DOHH2 (cell line): ENCODE measurements around the gene NFKB2.

Experiments used
- H3F3A ChIP-seq: fragments of 200-600 bp; sonication (generic), shearing (Covaris generic); 2 replicates; pipeline ENCODE4 v1.6.0; 2016; ENCODE audit warnings: antibody characterized with exemption, mild to moderate bottlenecking; ENCODE audit not compliant: control insufficient read depth, insufficient read depth
- H3K27ac ChIP-seq: fragments of 200-600 bp; sonication (generic); 2 replicates; pipeline ENCODE4 v1.5.1; 2014; ENCODE audit warnings: low read depth, mild to moderate bottlenecking, low read length, moderate library complexity
- H3K27me3 ChIP-seq: fragments of 200-600 bp; sonication (generic); 2 replicates; pipeline ENCODE4 v1.6.1; 2014; ENCODE audit warnings: mild to moderate bottlenecking, low read length, mixed read lengths; ENCODE audit not compliant: control insufficient read depth
- H3K36me3 ChIP-seq: fragments of 200-600 bp; sonication (generic); 2 replicates; pipeline ENCODE4 v1.6.1; 2014; ENCODE audit warnings: mild to moderate bottlenecking, low read length, moderate library complexity, mixed read lengths; ENCODE audit not compliant: control insufficient read depth
- H3K4me1 ChIP-seq: fragments of 200-600 bp; sonication (generic); 2 replicates; pipeline ENCODE4 v1.6.1; 2014; ENCODE audit warnings: mild to moderate bottlenecking, low read length, mixed read lengths; ENCODE audit not compliant: control insufficient read depth
- H3K4me2 ChIP-seq: fragments of 200-600 bp; sonication (generic); 2 replicates; pipeline ENCODE4 v1.6.0; 2014; ENCODE audit warnings: mild to moderate bottlenecking, low read length, moderate library complexity
- H3K4me3 ChIP-seq: fragments of 200-600 bp; sonication (generic); 2 replicates; pipeline ENCODE4 v1.5.1; 2014; ENCODE audit warnings: mild to moderate bottlenecking, low read length, mixed read lengths
- H3K79me2 ChIP-seq: fragments of 200-600 bp; sonication (generic); 2 replicates; pipeline ENCODE4 v1.6.1; 2014; ENCODE audit warnings: mild to moderate bottlenecking, low read length, mixed read lengths; ENCODE audit not compliant: control insufficient read depth
- H3K9me2 ChIP-seq: fragments of 200-600 bp; sonication (generic); replicated peaks from 2 replicates; pipeline ENCODE4 v1.6.1; 2014; ENCODE audit warnings: mild to moderate bottlenecking, low read length, mixed read lengths; ENCODE audit not compliant: control insufficient read depth
- H3K9me3 ChIP-seq: fragments of 200-600 bp; sonication (generic); 2 replicates; pipeline ENCODE4 v1.6.1; 2014; ENCODE audit warnings: antibody characterized with exemption, low read length, mixed read lengths; ENCODE audit not compliant: control insufficient read depth, insufficient read depth
- H4K20me1 ChIP-seq: fragments of 200-600 bp; sonication (generic); 2 replicates; pipeline ENCODE4 v1.6.0; 2014; ENCODE audit warnings: low read depth, mild to moderate bottlenecking, antibody characterized with exemption, low read length, moderate library complexity; ENCODE audit not compliant: control insufficient read depth, insufficient read depth
- EZH2phosphoT487 ChIP-seq: fragments of 200-600 bp; sonication (generic); IDR thresholded peaks from 2 replicates; pipeline ENCODE4 v1.6.1; 2017; ENCODE audit warnings: borderline replicate concordance, mild to moderate bottlenecking, antibody characterized with exemption, low read length, moderate library complexity, mixed read lengths
- TF ChIP-seq, protein P1 (sequence below): fragments of 200-600 bp; sonication (generic); IDR thresholded peaks from one replicate; pipeline ENCODE4 v1.5.1; 2014; ENCODE audit warnings: antibody characterized with exemption, mild to moderate bottlenecking, low read depth, low read length; ENCODE audit not compliant: poor library complexity, severe bottlenecking

Gene NFKB2

DNA sequence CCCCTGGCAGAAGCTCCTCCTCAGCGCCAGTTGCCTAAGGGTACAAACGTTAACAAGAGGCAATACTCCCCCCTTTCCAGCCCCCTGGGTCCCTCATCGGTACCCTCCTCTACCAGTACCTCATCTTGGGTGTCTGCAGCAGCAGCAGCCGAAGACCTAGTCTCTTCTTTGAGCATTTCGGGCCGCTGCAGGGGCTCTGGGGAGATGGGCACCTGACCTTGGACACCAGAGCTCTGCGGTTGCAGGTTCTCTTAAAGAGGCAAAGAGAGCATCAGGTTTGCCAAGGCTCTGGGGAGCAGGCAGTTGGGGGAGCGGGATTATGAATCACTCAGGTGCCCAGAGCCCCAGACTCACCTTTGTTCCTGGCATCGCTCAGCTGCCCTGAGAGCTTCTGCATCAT is 28.6 kb downstream of the NFKB2 start:
- Histone ChIP-seq H3K4me1 (peaks cover 27% of the 10 kb centered on the region), H3K79me2 (peaks cover 21% of the 10 kb centered on the region), H3K4me3 (no peak overlapping the region), H3F3A (peaks cover 7% of the 10 kb centered on the region; the same call in 1 of the 2 replicates), H3K9me2 (no peaks in the 10 kb centered on the region), H3K27me3 (no peaks in the 10 kb centered on the region), H3K36me3 (peaks cover 19% of the 10 kb centered on the region), H3K4me2 (no peak overlapping the region), H3K9me3 (no peaks in the 10 kb centered on the region), H3K27ac (no peak overlapping the region), H4K20me1 (no peaks in the 10 kb centered on the region)
- no peak for TF ChIP-seq EZH2phosphoT487
- TF ChIP-seq, protein P1, sequence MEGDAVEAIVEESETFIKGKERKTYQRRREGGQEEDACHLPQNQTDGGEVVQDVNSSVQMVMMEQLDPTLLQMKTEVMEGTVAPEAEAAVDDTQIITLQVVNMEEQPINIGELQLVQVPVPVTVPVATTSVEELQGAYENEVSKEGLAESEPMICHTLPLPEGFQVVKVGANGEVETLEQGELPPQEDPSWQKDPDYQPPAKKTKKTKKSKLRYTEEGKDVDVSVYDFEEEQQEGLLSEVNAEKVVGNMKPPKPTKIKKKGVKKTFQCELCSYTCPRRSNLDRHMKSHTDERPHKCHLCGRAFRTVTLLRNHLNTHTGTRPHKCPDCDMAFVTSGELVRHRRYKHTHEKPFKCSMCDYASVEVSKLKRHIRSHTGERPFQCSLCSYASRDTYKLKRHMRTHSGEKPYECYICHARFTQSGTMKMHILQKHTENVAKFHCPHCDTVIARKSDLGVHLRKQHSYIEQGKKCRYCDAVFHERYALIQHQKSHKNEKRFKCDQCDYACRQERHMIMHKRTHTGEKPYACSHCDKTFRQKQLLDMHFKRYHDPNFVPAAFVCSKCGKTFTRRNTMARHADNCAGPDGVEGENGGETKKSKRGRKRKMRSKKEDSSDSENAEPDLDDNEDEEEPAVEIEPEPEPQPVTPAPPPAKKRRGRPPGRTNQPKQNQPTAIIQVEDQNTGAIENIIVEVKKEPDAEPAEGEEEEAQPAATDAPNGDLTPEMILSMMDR, result no peak

DNA sequence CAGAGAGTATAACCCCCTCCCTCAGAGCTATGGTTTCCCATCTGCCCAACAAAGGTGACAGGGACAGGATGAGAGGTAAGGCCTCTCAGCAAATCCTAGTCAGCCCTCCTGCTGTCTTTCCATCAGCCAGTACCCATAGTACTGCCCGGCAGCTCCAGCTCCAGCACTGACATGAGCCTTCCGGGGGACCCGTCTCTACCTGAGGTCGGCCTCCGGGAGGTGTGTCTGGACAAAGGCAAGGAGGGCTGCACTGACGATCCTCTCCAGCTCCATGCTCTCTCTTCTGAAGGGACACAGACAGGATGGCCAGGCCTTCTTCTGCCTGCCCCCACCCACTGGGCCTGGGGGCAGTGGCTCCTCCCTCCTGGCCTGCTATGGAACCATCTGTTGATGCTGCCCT is 29.4 kb downstream of the NFKB2 start:
- Histone ChIP-seq H4K20me1 (no peaks in the 10 kb centered on the region), H3K79me2 (peaks cover 21% of the 10 kb centered on the region), H3K9me2 (no peaks in the 10 kb centered on the region), H3K36me3 (peaks cover 19% of the 10 kb centered on the region), H3K9me3 (no peaks in the 10 kb centered on the region), H3K4me3 (no peak overlapping the region), H3F3A (peaks cover 7% of the 10 kb centered on the region; the same call in 1 of the 2 replicates), H3K27me3 (no peaks in the 10 kb centered on the region), H3K4me1 (peaks cover 21% of the 10 kb centered on the region), H3K4me2 (no peak overlapping the region), H3K27ac (no peak overlapping the region)
- no peak for TF ChIP-seq EZH2phosphoT487
- TF ChIP-seq, protein P1, result no peak

DNA sequence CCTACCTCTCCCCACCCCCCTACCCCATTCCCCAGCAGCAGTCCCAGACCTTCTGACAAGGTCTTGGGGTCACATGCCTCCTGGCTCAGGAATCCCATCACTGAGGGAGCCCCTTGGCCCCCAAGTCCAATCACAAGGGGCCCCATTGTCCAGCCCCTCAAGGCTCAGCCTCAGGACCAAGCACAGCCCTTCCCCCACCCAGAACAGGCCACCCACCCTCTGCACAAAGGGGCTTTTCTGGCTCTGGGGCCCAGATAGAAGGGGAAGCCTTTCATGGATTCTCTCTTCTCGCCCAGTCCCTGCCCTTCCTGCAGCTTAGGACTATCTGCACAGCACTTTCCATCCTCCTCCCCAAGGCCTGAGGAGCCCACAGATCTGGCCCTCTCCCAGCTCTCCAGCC is 29.9 kb downstream of the NFKB2 start:
- Histone ChIP-seq H3K27ac (no peak overlapping the region), H3K9me2 (no peaks in the 10 kb centered on the region), H3K4me3 (no peak overlapping the region), H3F3A (peaks cover 3% of the 10 kb centered on the region; the same call in 1 of the 2 replicates), H3K9me3 (no peaks in the 10 kb centered on the region), H3K27me3 (no peaks in the 10 kb centered on the region), H3K4me2 (no peak overlapping the region), H4K20me1 (no peaks in the 10 kb centered on the region), H3K79me2 (peaks cover 21% of the 10 kb centered on the region), H3K4me1 (peaks cover 16% of the 10 kb centered on the region), H3K36me3 (peaks cover 19% of the 10 kb centered on the region)
- TF ChIP-seq, protein P1, result no peak
- TF ChIP-seq EZH2phosphoT487, result no peak
